H4 (cell line): ENCODE results near the gene HSDL2. TPM values are rescaled to one million over a fixed set of nuclear protein-coding genes. Genes with fewer than 3 reads are reported as not detected.
A peak's percentile ranks its signal among the peaks of the same experiment; 100 is the strongest.
"Not testable (repeated sequence)": the region's sequence is repeated elsewhere in the genome, so short reads cannot be mapped to it uniquely, and the experiment has no call there.

Experiments
- DNase-seq: peaks from one replicate; pipeline ENCODE4 v3.0.0-alpha.2; 2015; ENCODE audit warnings: low spot score
- total RNA-seq: library from RNA; depleted of rRNA; stranded (reverse); fragments of >200 nt; shearing (Covaris generic); gene quantifications from 2 replicates; pipeline ENCODE4 v1.2.3, GENCODE V29; 2014

HSDL2 gene
- total RNA-seq, 1 experiment from 2014 or later, result 45.6 TPM

DNA sequence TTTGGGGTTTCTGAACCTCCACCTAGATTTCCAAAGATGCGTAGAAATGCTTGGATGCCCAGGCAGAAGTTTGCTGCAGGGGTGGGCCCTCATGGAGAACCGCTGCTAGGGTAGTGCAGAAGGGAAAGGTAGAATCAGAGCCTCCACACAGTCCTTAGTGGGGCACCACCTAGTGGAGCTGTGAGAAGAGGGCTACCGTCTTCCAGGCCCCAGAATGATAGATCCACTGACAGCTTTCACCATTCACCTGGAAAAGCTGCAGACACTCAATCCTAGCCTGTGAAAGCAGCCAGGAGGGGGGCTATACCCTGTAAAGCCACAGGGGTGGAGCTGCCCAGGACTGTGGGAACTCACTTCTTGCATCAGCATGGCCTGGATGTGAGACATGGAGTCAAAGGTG lies 13.3 kb upstream of the HSDL2 start:
- no peak for DNase-seq

DNA sequence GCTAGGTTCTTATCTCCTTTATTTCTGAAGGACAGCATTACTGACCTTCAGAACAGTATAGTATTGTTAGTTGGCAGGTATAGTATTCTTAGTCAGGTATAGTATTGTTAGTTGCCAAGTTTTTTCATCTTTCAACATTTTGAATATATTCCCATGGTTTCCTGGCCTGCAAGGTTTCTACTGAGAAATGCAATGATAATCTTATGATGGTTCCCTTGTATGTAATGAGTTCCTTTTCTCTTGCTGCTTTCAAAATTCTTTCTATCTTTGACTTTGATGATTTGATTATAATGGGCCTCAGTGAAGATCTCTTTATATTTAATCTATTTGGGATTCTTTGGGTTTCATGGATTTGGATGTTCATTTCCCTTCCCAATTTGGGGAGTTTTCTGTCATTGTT lies 12.4 kb upstream of the HSDL2 start:
- DNase-seq, result no peak

DNA sequence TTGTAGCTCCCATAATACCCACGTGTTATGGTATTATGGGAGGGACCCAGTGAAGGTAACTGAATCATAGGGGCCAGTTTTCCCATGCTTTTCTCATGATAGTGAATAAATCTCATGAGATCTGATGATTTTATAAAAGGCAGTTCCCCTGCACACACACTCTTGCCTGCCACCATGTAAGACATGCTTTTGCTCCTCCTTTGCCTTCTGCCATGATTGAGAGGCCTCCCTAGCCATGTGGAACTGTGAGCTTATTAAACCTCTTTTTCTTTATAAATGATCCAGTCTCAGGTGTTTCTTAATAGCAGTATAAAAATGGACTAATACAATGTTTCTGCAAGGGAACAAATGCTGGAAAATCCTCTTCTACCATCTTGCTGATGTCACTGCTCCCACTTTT lies 10.1 kb upstream of the HSDL2 start:
- DNase-seq, result no peak

DNA sequence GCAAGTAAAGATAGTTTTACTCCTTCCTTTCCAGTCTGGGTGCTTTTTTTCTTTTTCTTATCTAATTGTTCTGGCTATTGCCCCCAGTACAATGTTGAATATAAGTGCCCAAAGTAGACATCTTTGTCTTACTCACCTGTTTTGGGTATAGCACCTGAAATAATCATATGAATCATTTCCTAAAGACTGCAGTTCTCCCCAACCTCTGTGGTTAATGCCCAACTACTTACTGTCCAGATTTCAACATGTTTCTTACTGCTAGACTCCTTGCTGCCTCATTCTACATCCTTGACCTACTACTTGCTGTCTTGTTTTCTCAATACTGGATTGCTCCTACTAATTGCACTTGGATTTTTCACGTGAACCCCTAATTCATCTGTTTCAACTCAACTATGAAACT lies 8.8 kb upstream of the HSDL2 start:
- DNase-seq, result no peak

DNA sequence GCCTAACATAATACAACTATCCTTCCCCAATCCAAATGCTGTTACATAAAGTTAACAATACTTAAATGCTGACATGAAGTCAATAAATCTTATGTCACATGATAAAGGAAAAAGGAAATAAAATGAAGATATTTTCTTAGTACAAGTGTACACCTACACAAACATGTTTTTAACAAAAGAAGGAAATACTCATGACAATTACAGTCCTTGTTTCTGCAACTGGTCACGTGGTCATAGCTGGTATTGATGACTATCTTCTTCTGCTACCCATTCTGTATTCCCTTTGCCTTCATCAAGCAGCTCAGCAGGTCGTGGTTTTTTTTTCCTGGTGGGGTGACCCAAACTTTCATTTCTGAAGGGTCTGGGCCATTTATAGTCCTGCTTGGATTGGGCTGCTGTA lies 6.2 kb upstream of the HSDL2 start:
- DNase-seq, result not testable (repeated sequence)

DNA sequence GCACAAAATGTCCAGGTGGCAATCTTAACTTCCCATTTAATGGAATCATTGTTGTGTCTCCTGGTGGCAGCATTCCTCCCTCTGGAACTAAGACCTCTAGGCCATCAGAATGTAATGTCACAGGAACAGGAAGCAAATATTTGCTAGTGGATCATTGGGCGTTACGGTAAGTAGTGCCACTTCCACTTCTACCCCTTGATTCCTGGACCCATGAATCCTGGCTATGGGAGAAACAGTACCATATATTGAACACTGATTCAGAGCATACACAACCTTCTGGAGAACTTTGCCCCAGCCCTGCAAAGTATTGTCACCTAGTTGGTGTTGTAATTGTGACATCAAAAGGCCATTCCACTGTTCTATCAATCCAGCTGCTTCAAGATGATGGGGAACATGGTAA lies 5.7 kb upstream of the HSDL2 start:
- DNase-seq, result not testable (repeated sequence)

DNA sequence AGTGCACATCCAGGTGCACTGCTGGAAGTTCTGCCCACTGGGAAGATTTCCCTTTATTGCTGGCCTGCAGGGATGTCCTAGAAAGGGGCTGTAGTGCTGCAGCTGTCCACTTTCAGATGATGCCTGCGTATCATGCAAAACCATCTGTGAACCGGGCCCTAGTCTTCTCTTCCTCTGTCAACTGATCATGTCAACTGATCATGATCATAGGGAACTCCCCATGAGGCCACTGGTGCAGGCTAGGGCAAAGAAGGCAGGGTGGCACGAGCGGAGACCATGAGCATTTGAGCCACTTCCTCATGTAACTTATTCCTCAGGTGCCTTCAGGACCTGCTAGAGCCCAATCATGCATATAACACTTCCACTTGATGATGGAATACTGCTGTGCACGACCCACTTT lies 4.5 kb upstream of the HSDL2 start:
- DNase-seq, result no peak

DNA sequence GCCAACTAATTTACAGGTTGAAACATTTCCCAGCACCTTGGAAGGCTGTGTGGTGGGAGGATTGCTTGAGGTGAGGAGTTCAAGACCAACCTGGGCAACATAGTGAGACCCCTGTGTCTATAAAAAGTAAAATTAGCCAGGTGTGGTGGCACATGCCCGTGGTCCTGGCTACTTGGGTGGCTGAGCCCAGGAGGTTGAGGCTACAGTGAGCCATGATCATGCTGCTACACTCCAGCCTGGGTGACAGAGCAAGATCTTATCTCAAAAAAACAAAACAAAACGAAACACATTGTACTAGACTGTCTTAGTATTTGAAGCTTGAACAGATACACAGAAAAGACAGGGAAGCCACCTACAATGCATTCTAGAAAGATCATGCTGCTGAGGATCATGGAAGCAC lies 2.8 kb upstream of the HSDL2 start:
- DNase-seq, result no peak

DNA sequence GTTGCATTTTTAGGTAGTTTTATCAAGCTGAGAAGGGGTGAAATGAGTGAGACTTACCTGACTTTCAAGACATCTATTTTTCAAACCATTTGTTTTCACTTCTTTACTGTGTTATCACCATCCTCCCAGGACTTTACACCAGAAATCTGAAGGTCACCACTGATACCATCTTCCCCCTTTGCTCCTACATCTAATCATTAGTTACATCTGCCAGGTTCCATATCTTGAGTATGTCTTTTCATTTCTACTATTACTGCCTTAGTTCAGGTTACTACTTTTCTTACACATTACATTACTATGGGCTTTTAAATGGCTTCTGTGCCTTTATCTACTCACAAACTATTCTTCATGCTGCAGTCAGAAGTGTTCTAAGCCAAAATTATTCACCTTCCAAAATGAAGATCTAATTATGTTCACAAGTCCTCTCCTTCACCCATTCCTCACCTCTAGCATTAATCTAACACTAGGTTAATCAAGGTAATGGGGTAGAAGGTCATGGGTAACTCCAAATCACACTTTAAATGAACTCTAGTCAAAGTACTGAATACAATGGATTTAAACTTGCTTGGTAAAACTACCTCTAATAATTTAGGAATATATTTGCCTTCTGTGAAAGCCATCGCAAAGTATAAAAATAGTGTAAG lies 2.1 kb upstream of the HSDL2 start:
- no peak for DNase-seq

DNA sequence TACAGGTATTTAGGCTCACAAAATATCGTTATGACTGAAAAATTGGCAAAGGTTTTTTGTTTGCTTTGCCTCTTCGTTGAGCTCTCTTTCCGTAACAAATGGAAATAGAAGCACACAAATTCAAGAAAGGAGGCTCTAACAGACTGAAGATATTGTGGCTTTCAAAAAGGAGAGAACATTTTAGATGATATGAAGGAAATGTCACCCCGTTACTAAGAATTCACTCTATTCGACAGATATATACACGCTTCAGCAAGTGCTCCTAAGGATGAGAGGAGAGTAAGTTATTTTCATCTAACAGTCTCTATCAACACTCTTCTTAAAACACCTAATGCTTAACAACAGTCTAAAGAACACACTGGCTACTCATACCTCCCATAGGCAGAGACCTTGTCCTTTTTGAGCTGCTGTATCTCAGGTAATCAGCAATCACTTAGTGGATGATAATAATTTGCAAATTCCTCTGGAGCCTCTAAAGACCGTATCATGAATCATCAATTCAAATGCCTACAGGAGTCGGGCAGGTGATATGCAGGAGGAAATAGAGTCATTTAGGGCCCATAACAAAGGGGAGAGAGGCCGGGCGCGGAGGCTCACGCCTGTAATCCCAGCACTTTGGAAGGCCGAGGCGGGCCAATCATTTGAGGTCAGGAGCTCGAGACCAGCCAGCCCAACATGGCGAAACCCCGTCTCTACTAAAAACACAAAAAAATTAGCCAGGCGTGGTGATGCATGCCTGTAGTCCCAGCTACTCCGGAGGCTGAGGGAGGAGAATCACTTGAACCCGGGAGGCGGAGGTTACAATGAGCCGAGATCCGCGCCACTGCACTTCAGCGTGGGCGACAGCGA lies 1.4 kb upstream of the HSDL2 start:
- no peak for DNase-seq

DNA sequence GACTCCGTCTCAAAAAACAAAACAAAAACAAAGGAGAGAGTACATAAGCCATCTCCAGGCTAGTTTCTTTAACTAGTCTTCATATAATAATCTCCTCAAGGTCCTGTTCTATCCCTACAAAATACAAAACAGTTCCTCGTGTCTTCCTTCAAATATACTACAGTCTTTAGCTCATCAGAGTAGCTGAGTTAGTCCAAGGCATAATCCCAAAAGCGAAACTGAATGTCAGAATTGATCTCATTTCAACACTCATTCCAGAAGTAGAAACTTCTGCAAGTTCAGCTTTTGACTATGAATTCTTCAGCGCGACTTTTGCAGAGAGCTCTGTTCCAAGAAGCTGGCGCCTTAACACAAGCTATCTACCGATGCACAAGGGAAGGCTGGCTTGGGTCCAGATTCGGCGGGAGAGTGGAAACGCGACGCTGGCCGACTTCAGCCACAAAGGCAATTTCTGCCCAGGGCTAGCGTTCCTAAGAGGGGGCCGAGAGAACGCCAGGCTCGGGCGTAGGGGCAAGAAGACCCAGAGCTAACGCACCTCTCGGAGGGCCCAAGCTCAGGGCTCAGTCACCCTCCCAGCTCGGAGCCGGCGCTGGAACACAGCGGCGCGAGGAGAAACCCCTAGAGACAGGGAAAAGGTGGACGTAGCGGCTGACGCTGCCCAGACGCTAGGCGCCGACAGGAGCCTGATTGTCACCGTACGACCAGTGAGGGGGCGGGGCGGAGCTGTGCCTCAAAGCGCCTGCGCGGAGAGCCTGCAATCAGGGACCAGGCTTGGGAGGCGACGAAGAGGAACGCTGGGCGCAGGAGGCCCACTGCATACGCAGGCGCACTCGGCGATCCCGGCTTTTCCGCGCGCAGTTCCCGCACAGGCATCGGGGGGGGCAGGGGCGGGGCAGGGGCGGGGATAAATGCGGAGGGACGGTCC lies 469 bp upstream of the HSDL2 start:
- DNase-seq, result peak; percentile 98

DNA sequence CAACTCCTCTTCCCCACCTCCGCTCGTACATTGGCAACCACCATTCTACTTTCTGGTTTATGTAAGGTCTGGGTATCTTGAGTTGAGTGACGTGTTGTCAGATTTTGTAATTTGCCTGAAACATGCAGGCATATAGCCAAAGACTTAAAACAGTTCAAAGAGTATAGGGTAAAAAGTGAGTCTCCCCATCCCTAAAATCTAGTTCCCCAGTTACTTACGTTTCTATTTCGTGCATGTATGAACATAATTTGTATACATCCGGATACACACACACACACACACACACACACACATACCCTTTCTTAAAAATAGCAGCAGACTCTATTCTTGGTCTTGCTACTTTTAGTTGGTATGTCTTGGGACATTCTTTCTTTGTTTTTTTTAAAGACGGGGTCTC lies 915 bp downstream of the HSDL2 start:
- peak; percentile 16 for DNase-seq

DNA sequence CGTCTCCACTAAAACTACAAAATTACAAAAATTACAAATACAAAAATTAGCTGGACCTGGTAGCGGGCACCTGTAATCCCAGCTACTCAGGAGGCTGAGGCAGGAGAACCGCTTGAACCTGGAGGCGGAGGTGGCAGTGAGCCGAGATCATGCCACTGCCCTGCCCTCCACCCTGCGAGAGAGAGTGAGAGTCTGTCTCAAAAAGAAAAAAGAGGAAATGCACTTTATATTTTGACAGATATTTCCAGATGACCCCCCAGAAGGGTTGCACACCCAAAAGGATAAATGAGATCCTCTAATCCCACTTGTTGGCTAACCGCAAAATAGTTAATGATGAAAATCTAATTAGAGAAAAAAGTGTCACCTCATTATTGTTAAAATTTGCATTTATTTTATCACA lies 2.2 kb downstream of the HSDL2 start:
- DNase-seq, result no peak

DNA sequence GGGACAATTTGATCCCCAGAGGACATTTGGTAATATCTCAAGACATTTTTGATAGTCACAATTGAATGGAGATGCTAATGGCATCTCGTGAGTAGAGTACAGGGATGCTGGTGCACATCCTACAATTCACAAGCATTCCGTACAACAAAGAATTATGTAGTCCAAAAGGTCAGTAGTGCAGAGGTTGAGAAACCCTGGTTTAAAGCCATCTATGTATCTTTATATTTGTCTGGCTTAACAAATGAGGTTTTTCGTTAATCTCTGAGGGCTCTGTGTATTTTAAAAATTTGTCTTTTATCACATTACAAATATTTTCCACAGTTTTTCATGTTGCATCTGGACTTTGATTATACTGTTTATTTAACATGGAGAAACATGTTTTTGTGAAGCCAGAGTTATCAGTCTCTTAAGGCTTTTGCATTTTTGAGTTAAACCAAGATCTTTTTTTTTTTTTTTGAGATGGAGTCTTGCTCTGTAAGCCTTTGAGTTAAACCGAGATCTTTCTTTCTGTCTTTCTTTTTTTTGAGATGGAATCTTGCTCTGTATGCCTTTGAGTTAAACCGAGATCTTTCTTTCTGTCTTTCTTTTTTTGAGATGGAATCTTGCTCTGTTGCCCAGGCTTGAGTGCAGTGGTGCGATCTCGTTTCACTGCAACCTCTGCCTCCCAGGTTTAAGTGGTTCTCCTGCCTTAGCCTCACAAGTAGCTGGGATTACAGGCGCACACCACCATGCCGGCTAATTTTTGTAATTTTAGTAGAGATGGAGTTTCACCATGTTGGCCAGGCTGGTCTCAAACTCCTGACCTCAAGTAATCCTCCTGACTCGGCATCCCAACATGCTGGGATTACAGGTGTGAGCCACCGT lies 2.8 kb downstream of the HSDL2 start:
- DNase-seq, result no peak

DNA sequence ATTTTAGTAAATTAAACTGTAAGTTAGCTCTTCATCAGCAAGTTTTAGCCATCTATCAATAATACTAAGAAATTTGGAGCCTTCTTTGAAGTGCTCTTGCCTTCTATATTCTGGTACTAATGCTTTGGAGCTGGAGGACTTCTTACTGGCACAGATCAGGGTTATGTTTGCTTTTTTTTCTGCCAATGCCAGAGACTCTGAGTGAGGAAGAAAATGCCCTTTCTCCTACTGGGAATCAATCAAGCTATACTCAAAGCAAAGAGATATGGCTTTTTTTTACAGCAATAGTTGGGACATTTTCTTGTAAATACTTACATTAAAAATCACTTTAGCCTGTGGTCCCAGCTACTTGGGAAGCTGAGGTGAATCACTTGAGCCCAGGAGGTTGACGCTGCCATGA lies 4.3 kb downstream of the HSDL2 start:
- no peak for DNase-seq

DNA sequence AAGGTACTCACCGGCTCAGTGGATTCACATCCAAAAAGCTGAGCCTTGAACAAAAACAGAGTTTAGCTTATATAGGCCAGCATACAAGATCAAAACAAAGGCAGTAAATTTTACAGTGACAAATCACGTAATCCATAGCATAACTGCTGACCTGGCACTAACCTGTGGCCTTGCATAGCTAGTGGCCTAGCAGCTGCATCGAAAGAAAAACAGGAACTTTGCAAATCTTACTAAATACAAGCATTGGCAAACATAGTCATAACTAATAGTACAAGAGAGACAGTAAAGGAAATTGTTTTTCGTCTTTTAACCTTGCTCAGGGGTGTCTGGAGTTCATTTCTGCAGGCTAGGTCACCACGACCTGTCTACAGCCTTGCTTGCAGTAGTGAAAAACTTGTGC lies 4.8 kb downstream of the HSDL2 start:
- no peak for DNase-seq

DNA sequence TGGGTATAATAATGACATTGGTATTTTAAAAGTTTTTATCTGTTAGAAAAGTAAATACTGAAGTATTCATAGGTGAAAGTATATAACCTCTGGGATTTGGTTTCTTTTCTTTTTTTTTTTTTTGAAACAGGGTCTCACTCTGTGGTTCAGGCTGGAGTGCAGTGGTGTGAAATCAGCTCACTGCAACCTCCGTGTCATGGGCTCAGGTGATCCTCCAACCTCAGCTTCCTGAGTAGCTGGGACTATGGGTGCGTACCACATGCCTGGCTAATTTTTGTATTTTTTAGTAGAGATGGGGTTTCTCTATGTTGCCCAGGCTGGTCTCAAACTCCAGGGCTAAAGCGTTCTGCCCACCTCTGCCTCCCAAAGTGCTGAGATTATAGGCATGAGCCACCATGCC lies 7.2 kb downstream of the HSDL2 start:
- DNase-seq, result no peak

DNA sequence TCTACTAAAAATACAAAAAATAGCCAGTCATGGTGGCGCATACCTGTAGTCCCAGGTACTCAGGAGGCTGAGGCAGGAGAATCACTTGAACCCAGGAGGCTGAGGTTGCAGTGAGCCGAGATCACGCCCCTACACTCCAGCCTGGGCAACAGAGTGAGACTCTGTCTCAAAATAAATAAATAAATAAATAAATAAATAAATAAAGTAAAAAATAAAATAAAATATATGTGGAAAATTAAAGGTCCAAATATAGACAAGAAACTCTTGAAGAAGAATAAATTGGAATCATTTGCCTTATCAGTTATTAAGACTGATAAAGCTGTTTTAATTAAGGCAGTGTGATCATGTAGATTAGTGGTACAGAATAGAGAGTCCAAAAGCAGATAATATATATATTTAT lies 10.0 kb downstream of the HSDL2 start:
- DNase-seq, result not testable (repeated sequence)

DNA sequence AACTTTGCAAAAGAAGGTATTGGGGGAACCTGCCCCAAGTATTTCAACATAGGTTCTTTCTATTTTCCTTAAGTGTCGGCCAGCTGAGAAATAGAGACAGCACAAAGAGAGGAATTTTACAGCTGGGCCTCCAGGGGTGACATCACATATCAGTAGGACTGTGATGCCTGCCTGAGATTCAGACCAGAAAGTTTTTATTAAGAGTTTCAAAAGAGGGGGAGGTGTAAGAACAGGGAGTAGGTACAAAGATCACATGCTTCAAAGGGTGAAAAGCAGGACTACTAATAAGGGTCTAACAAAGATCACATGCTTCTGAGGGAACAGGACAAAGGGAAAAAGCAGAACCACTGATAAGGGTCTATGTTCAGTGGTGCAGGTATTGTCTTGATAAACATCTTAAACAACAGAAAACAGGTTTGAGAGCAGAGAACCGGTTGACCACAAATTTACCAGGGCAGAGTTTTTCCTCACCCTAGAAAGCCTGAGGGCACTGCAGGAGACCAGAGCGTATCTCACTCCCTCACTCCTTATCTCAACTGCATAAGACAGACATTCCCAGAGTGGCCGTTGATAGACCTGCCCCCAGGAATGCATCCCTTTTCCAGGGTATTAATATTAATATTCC lies 12.1 kb downstream of the HSDL2 start:
- DNase-seq, result not testable (repeated sequence)

DNA sequence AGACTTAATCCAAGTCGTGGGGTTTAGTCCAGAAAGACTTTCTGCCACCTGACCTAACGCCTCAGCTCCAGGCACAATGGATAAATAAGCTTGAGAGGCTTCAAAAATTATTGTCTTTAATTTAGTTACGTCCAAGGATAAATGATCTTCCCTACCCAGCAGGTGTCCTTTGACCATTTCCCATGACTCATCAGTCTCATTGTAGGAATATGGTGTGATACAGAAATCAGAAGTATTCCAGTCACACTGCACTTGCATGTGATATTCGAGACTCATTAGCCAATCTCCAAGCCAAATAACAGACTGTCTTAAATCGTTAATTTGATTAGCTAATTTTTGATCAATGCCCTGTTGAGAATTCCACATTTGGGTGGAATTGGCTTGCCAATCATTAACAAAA lies 13.2 kb downstream of the HSDL2 start:
- not testable (repeated sequence) for DNase-seq

DNA sequence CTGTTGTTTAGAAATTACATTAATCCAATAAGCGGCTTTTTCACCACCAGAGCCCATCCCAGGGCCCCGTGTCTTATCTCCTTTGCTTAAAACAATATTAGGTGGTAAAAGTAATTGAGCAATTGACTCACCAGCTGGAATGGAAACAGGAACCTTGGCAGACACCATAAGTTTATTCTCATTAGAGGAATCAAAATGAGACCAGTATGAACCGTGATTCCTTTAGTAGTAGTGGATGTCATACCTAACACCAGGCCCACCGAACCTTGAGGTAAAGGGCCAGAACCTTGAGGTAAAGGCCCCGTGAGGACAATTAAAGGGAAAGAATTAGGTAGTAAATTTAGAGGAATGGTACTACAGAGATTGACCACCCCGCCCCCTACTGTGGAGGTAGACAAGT lies 16.5 kb downstream of the HSDL2 start:
- no peak for DNase-seq
